ENCODE measurements around the gene RNF213.

The RNF213 gene

DNA sequence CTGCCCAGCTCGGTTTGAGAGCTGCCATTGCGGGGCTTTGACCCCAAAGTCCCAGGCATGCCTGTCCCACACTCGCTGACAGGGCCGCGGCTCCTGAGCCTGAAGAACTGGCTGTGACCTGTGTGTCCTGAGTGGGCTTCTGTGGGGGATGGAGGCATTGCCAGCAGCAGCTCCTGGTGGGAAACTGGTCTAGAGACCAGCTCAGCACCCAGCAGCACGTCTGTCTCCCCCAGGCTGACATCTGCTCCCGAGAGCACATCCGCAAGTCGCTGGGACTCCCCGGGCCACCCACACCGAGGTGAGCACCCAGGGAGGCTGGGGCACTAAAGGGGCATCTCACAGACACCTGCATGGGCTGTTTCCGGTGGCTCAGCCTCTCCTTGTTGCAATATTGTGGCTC, 167.7 kb downstream of the RNF213 start:
- intact Hi-C loops (cut with DNase I) = no loop called here
- no peak for DNase-seq

DNA sequence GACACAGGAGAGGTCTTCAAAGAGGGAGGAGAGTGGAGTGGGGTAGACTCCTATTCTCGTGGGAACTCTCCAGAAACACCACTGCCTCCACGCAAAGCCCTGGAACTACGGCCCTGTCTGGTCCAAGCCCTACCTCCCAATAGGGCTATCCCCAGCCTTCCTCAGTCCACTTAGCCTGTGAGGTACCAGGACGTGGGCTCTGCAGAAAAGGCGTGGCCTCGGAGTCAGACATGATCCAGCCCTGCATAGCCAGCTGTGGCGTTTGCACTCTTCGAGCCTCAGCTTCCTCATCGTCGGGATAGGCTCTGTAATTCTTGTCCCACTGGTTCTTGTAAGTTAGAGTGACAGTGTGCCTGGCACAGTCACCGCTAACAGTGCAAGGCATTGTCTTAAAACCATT, 168.1 kb downstream of the RNF213 start:
- intact Hi-C loops (cut with DNase I) = no loop called here

GRCh38 chr17:80429356-80430275, 169.0 kb downstream of the RNF213 start:
- intact Hi-C loops (cut with DNase I) = no loop called here
- DNase-seq = peak in 1 of 42 donors; percentile 1

More for the DNA sequence above, 168.1 kb downstream of the RNF213 start:
- DNase-seq = no peak

GRCh38 chr17:80430446-80431245, 170.0 kb downstream of the RNF213 start:
- intact Hi-C loops (cut with DNase I) = no loop called here
- no peak for DNase-seq

DNA sequence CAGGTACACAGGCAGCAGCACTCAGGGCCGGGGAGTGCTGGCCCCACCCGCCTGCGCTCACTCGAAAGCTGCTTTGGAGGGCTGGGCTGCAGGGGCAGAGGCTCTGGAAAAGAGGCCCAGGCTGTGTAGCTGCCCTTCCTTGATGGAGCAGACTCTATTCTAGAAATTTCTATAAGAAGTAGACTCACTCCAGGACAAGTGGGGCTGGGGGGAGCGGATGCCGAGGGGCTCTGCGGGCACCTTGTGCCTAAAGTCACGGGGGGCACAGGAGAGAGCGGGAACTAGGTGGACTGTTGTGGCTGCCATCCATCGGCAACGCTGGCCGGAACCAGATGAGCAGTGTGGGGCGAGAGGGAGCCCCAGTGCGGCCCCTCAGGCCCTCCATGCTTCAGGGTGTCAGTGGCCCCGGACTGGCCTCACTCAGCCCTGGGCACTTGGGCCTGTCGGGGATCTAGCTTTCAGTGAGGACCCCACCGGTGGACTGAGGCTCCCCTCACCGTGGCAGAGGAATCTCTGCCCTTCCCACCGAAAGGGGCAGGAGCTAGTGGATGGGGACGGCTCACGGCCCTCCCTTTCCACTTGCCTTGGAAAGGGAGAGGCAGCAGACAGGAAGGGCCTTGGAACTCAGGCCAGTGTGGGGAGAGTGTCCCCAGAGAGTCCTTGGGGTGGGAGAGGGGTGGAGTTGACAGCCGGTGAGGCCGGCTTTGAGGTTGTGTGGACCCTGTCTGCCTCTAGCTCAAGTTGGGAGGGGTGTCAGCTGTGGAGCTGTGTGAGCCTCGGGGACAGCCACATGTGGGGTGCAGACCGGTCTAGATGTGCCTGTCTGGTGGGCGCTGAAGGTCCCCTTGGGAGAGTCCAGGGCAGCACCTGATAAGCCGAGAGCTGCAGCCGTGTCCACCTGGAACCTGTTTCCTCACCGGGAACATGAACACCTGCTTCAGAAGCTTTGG, 170.9 kb downstream of the RNF213 start:
- intact Hi-C loops (cut with DNase I) = no loop called here
- no peak for DNase-seq

GRCh38 chr17:80432350-80432955, 171.8 kb downstream of the RNF213 start:
- no peak for DNase-seq
- intact Hi-C loops (cut with DNase I) = no loop called here

DNA sequence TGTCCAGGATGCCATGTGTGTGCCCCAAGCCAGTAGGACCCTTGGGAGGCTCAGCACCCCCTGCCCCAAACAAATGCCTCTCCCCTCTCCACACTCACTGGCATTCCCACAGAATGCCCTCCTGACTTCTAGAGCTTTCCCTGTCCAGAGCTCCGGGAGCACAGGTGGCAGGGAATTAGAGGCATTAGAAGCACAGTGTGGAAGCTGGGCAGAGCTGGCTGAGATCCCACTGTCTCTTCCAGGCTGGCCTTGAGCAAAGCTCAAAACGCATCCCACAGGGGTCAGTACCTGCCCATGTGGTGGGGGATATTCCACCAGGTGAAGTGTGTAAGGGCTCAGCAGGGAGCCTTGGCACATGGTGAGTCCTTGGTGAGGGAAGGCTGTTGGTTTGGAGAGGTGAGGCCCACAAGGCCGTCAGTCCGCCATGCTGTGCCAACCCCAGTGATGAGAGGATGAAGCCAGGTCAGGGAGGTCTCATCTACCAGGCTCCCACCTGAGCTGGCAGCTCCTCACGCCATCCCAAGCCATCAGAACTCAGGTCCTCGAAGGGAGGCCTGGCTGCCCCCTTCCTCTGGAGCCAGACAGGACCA, 172.4 kb downstream of the RNF213 start:
- DNase-seq = no peak
- intact Hi-C loops (cut with DNase I) = no loop called here

GRCh38 chr17:80433916-80434666, 173.4 kb downstream of the RNF213 start:
- intact Hi-C loops (cut with DNase I) = no loop called here
- DNase-seq = no peak

DNA sequence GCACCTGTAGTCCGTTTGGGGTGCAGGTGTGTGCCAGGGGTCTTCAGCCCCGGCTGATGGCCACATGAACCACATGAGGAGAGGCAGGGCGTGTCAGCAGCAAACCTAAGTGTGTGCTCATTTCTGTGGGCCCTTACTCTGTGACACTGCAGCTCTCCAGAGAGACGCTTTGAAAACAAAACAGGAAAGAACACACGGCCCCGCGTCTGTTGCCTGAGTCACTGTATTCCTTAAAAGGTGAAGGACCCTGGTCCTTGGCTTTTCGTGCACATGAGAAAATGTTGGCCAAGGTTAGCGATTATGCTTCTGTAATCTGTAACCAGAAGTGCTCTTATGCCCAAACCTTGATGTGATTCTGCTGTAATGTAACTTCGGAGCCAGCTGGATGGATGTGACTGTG, 176.9 kb downstream of the RNF213 start:
- intact Hi-C loops (cut with DNase I) = no loop called here
- no peak for DNase-seq

- no peak for DNase-seq
- intact Hi-C loops (cut with DNase I) = no loop called here
Observed at GRCh38 chr17:80438806-80439205, 178.2 kb downstream of the RNF213 start.

GRCh38 chr17:80439499-80439898, 178.8 kb downstream of the RNF213 start:
- intact Hi-C loops (cut with DNase I) = no loop called here
- DNase-seq = no peak

DNA sequence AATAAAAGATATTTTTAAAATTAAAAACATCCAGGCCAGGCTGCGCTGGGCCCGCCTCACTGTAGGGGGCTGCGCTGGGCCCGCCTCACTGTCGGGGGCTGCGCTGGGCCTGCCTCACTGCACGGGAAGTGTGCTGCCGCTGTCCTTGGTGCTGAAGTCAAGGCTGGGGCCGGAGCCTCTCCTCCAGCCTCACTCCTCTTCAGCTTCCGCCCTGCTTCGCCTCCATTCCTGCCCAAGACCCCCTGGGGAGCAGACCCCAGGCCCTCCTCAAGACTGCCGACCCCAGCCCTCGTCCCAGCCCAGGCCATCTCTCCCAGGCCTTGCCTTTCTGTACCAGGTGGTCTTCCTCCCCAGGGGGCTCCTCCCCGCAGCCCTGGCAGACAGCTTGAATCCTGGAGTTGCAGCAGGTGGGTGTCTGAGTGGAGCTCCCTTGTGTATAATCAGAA, 180.5 kb downstream of the RNF213 start:
- peak in 2 of 42 donors; percentile 45 to 59 for DNase-seq
- intact Hi-C loops (cut with DNase I) = no loop called here

DNA sequence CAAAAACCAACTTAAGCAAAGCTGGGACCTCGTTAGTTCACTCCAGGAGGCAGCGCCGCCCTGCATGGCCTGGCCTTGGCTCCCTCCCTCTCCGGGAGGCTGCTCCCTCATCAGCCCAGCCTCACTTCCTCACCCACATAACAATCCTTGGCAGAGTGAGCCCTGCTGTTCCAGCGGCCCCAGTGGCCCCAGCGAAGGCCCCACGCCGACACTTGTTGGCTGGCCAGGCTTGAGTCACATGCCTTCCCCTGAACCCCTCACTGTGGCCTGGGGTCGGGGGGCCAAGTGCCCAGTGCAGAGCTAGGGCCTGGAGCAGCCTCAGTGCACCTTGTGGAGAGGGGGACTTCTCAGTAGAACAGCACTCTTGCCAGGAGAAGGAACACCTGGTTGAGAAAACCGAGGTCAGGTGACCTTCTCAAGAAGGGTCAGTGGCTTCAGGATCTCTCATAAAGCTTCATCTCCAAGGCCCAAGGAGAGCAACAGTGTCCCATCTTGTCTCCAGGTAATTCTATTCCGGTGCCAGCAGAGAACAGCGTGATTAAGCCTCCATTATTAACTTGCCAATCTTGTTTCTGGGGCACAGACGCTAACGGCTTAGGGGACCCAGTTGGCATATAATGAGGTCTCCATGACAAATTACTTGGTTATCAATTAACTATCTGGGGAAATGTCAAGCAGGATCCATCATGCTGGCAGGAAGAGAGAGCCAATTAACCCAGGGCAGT, 181.1 kb downstream of the RNF213 start:
- DNase-seq = no peak
- intact Hi-C loops (cut with DNase I) = no loop called here

DNA sequence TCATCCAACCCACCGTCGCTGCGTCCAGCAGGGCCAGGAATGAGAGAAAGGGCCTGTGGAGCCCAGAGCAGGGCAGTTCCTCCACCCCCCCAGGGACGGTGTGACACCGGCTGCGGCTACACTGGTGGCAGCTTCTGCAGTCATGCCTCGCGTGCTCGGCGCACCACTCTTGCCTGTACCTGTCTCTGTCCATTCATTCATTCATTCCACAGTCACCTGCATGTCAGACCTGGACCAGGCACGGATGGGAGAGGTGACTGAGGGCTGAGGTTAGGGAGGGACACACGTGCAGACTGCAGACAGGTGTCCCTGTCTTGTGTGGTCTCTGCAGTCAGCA, 181.6 kb downstream of the RNF213 start:
- no peak for DNase-seq
- intact Hi-C loops (cut with DNase I) = no loop called here

- peak in 4 of 42 donors; percentile 23 to 63 (median 38) for DNase-seq
- intact Hi-C loops (cut with DNase I) = no loop called here
Observed at GRCh38 chr17:80442764-80443163, 182.1 kb downstream of the RNF213 start.

DNA sequence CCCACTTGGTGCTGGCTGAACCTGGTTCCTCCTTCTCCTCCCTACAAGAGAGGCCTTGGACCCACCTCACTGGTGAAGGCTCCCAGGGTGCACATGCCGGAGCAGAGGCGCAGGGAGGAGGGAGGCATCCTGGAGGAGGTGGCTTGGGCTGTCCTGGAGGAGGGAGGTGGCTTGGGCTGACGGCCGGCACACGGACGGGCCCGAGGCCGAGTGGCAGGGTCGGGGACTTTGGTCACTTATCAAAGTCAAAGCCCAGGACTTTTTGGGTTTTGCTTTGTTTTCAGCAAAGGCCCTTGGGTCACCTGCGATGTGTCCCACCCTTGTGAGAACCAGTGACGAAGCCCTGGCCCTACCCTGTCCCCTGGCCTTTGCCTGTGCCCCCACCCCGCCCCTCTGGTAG, 182.8 kb downstream of the RNF213 start:
- intact Hi-C loops (cut with DNase I) = no loop called here
- no peak for DNase-seq

Measured in head of caudate nucleus (tissue), 42 donors.